Measurements from ENCODE around the gene BCR.
A peak's percentile ranks its signal among the peaks of the same experiment; 100 is the strongest.
"Not testable (repeated sequence)": the region's sequence is repeated elsewhere in the genome, so short reads cannot be mapped to it uniquely, and the experiment has no call there.

The BCR gene

DNA sequence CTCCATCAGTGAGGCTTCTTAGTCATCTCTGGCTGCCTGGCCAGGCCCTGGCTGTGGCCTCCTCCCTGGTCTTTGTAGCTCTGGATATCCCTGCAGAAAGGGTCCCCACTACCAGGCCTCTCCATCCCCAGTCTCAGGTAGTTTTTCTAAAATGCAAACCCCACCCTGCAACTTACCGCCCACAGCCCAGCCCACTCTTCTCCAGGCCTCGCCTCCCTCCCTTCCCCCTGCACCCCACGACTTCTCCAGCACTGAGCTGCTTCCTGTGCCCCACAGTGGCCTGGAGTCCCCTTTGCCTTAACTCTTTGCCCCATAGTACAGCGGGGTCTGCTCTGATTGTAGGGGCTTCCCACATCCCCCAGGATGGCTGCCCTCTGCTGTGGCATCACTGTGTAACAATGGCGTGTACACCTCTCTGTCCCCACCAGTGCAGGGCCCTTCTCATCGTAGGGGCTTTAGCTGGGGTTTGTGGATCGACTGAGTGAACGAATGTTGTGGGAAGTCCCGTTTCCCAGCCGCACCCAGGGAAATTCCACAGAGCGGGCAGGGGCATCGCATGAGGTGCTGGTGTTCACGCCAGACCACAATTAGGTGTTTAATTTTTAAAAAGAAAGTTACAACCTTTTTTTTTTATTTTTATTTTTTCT is 111.6 kb downstream of the BCR start:
- DNase-seq, result no peak

DNA sequence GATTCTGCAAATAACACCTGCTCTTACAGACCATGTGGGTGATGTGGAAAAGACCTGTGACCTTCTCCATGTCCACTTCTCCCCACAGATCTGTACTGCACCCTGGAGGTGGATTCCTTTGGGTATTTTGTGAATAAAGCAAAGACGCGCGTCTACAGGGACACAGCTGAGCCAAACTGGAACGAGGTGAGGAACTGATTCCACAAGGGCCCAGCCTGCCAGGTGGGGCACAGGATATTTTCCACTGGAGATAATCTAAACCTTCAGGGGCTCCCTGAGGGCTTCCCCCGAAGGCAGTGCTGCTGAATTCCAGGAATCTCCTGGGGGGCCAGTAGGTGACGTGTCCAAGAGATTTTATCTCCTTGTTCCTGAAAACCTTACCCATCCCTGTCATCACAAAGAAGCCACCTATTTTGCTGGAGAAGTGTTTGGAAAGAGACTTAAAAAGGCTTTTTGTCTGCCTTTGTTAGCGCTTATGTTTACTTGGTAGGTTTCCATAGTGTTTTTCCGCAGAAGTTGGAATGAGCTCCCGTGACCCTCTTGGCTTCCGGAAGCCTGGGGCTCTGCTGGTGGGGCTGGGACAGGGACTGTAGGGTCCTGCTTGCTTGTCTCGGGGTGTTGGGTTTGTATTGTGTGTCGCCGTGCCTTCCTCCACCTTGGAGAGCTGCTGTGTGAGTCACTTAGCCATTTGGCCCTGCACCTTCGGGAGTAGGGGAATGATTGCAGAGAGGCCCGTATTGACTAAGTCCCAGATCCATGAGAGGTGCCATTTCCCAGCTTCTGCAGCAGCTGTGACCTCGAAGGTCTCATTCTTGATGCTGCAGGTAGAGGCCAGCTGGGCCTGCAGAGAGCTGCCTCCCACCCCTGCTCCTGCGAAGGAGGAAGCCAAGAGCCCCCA is 112.4 kb downstream of the BCR start:
- DNase-seq, result no peak

DNA sequence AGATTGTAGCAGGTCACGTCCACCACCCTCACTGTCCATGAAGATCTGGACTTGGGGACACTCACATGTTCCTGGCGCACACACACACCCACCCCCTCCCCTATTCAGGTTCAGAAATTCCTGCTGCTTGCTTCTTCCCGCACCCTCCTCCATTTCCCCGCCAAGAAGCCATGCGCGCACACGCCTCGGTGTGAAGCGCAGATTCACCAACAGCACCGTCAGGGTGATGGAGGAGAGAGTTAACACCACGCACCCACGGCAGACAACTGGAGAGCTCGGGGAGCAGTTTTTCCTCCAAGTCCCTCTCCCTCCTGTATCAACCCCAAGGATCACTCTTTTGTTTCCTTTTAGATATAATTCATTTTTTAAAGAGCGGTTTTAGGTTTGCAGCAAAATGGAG is 113.4 kb downstream of the BCR start:
- DNase-seq, result no peak

DNA sequence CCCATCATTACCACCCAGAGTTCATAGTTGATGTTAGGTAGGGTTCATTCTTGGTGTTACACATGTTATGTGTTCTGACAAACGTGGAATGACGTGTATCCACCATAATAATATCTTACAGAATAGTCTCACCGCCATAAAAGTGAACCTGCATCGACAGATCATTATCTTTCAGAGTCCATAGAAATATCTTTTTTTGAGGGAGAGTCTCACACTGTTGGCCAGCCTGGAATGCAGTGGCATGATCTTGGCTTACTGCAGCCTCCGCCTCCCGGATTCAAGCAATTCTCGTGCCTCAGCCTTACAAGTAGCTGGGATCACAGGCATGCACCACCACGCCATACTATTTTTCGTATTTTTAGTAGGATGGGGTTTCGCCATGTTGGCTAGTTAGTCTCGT is 113.9 kb downstream of the BCR start:
- DNase-seq, result no peak

DNA sequence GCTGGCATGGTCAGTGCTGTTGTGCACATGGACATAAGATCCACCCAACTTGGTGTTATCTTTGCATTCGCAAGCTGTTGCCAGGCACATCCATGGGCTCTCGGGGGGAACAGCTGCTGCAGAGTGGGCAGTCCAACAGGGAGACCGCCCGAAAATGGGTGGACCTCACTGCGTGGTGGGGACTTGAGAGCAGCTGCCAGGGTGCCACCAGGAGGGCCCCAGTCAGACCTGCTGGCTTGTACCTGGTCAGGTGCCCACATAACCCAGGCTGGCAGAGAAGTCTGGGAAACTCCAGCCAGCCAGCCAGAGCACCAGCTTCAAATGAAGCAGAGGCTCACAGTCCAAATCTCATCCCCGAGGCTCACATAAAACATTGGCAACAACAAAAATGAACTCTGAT is 120.2 kb downstream of the BCR start:
- DNase-seq, result no peak

DNA sequence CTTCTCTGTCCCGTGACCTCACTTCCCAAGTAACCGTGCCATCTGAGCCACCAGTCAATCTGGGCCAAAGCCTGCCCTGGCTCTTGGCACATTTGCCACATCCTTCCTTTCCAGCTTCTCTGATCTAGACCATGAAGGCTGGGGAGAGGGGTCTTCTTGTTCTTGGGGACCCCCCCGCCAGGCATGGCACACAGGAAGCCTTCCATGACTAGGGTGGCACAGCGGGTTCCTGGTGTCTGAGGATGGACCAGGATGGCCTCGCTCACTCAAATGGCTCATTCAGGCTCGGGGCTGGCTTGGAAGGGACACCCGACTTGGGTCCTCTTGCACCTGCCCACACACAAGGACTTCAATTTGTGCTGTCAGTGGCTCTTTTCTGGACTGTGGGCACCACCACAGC is 121.3 kb downstream of the BCR start:
- DNase-seq, result no peak

DNA sequence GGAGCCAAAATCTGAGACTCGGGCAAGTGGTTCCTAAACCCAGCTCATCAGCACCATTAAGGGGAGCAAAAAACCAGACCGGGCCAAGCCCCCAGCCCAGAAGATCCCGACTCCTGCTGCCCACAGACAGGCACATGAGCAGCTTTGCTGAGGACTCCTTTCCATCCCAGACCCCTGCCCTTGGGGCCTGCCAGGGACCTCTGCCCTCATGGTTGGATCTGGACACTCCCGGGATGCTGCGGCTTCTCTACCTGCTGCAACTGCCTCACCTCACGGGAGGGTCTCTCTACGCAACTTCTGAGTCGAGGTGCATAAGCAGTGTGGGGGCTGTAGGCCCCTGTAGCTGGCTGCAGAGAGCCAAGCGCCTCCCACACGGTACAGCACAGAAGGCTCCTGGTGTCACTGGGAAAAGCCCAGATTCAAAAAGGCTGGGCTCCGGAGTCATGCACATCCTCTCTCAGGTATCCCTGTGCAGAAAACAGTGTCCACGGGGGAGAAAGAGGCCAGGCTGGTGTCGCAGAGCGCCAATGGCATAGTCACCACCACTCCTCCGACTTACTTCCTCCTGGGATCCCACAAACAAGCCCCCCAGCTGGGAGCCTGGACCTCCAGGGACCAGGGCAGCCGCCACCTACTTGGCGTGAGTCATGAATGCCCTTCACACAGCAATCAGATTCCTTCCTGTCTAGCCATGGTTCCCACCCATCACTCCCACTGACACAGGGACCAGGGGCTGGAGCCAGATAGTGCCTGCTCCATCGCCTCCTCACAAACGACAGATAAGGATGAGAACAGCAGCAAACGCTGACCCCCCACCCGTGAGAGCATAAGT is 122.1 kb downstream of the BCR start:
- no peak for DNase-seq

DNA sequence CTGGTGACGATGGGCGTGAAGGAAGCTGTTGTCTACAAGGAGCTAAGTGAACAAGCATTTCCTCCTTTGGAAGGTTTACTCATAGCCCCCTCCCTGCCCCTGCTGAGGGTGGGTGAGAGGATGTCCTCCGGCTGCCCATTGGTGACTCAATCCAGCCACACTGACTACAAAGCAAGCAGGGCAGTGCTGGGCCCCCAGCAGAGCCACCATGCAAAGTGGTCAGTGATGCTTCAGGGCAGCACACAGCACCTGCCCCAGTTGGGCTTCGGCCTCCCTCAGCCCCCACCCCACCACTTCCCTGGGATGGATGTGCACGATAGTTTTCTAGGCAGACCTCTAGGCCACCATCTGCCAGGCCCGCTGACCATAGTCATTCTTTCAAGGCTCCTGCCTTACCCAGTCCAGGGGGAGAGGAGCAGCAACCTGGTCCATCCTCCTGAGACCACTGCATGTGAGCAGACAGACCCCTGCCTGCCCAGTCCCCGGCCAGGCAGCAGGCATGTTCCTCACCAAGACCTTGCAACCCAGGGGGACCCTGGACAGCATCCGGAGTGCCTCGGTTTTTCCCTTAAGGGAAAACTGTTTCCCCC is 125.1 kb downstream of the BCR start:
- no peak for DNase-seq

DNA sequence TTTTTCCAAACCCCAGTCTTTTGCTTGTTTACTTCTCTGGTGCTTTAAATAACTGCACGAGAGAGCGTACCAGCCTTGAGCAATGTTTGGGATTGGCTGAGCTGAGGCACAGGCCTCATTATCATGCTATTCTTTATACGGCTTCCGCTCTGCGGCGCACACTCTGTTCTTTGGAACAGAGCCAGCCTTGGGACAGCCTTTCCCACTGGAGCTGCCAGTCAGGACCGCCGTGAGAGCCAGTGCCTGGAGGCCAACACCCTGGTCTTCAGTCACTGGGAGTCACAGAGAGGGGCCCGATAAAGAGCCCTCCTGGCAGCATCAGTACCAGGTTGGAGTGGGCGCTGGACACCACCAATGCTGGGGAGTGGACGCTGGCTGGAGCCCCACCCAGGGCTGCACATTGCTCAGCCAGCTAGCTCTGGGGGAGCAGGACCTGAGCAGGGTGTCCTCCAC is 125.6 kb downstream of the BCR start:
- no peak for DNase-seq

DNA sequence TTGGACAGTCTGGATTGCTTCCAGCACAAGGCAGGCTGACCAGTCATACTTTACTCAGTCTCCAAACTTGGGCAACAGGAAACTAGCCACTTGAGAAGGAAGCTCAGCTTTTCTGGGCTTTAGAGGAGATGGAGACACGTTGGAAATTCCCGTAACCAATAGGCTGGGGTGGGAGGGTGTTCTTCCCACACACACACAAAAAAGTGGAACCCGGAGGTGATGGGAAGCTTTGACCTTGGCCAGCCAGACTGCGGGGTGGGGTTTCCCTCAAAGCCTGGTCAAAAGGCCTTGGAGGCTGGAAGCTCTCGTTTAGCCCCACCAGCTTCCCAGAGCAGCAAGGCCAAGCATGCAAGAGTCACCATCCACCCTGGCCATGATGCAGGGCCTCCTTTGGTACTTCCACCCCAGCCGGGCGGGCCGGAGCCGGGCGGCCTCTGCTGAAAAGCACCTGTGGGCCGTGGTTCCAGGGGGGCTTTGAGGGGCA is 126.2 kb downstream of the BCR start:
- DNase-seq, result no peak

DNA sequence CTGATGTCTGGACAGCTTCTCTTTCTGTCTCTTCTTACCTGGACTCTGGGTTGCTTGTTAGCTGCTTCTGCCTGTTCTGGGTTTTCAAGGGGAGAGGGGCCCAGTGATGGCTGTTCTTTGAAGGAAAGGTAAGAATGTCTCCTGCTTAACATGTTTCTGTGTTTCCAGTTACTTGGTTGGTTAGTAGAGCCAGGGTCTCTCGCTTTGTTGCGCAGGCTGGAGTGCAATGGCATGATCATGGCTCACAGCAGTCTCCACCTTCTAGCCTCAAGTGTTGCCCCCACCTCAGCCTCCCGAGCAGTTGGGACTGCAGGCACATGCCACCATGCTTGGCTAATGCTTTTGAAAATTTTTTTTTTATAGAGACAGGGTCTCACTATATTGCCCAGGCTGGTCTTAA is 126.6 kb downstream of the BCR start:
- DNase-seq, result no peak

DNA sequence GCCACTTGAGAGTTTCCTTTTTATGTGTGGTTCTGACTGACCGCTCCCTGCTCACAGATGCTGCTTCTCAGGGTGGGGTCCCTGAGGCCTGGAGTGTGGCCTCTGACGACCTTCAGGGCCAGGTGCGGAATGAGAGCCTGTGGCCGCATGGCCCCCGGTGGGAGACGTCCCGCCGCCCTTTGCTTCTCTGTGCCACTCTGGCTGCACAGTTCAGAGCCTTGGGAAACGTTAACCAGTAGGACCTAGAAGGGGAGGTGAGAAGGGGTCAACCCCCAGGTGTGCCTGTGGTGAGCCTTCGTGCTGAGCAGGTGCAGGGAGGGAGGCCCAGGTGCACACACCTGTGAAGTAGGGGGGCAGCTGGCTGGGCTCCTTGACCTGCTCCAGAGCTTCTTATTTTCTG is 127.2 kb downstream of the BCR start:
- DNase-seq, result not testable (repeated sequence)

DNA sequence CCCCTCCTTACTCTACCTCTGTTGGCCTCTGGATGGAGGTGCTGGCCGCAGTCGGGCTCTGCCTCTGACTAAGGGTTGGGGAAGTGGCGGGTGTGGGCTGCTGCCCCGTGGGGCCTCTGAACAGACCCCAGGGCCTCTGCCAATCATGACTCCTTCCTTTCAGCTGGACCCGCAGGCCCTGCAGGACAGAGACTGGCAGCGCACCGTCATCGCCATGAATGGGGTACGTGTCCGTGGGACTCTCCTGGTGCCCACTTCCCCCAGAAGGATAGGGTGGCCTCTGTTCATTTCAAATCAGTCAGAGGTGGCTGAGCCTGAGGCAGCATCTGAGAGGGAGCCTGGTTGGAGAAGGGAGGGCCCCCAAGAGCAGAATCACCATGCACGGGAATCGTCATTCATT is 129.0 kb downstream of the BCR start:
- not testable (repeated sequence) for DNase-seq

DNA sequence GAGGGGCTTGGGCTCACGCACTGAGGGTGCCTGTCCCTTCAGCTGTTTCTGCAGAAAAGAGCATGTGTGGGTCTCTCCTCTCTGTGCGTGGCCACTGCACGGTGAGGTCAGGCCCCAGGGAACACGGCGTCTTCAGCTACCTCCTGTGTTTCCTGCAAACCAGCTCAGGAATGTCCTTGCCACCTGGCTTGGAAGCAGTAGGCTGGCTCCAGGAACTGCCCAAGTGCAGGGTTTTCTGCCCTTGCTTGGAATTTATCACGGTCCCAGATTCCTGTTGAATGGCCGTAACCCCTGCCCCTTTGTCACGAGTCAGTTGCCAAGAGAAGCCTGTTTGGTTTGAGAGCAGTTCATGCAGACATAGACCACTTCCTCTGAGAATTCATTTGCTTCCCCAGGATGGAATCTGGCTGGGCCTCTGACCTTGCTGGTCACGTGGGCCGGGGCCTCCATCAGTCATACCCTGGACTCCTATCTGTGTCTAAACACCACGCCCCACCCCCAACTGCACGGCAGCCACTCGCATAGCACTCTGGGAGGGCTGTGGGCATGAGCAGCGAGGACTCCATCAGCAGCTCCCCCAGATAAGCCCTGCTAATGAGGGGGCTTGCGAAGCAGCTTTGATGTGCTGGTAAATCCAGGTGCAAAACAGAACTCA is 130.3 kb downstream of the BCR start:
- not testable (repeated sequence) for DNase-seq

DNA sequence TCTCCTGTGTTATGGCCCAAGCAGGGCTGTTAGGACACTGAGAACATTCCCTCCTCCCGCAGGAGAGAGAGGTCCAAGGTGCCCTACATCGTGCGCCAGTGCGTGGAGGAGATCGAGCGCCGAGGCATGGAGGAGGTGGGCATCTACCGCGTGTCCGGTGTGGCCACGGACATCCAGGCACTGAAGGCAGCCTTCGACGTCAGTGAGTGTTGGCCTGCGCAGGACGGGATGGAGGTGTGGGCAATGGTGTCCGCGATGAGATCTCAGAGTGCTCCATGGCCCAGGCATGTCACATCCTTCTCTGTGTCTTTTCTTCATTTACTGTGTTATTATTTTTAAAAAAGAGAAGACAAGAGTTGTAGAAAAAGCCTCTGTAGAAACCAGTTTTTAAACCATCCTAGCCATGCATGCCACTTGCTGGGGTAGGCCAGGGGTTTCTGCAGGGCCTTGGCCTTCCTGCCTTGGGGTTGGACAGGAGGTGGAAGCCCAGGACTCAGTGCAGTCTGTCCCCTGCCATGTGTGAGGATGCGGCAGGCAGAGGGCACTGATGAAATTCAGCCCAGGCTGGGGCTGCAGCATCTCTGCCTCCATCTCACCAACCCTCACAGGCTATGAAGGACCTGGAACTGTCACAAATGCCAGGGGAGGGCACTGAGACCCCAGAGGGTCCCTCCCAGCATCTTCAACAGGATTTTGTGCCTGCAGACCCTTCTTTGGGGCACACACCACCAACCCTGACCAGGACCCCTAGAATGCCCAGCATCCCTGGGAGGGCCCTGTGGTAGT is 131.5 kb downstream of the BCR start:
- DNase-seq, result not testable (repeated sequence)

DNA sequence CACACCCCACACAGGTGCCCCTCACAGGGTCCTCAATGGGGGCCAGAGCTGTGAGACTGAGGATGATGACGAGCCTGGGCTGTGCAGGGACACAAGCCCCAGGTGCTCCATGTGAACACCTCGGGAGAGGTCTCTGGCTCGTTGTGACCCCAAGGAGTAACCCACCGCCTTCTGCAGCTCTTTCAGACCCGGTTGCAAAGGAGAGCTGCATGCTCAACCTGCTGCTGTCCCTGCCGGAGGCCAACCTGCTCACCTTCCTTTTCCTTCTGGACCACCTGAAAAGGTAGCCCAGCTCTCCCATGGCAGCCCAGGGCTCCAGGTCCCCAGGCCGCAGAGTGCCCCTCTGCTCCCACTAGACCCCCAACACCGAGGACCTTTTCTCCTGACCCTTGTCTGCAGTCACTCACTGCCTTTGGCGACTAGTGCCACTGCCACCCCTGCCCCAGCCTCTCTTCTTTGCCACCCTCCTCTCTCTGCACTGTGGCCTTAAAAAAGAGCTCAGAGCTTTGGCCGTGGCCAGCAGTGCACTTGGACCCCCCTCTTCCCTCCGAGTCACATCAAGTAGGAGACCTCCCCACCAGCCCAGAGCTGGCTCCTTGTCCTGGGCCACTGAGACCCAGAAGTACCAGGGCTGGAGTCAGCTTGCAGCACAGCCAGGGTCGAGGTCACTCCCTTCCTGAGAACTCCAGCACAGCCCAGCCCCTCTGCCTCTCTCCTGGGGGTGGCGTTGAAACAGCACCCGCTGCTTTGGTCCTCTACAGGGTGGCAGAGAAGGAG is 133.7 kb downstream of the BCR start:
- no peak for DNase-seq

DNA sequence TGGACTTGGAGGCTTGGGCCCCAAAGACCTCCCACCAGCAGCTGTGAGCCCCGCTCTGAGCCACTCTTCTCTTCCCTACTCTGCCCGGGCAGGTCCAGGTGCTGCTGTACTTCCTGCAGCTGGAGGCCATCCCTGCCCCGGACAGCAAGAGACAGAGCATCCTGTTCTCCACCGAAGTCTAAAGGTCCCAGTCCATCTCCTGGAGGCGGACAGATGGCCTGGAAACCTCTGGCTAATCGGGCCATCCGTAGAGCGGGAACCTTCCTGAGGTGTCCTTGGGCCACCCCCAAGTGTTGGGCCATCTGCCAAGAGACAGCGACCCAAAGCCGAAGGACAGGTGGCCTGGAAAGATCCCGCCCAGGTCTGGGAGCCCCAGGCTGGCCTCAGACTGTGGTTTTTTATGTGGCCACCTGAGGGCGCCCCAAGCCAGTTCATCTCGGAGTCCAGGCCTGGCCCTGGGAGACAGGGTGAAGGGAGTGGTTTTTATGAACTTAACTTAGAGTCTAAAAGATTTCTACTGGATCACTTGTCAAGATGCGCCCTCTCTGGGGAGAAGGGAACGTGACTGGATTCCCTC is 135.1 kb downstream of the BCR start:
- peak; percentile 80 for DNase-seq

DNA sequence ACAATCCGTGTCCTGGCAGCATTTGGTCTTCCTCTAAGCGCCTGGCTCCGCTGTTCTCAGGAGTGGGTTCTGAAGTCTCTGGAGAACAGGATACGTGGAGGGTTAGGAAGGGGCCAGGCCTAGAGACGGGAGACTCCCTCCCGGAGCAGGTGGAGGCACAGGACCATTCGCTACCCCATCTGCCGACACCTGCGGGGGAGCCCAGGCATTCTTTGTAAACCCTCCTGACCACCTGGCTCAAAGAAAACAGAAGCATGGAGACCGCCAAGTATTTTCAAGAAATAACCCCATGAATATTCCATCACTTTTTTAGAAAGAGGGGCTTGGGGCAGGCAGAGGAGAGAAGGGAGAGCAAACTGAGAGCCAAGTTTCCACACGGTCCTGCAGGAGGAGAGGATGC is 136.3 kb downstream of the BCR start:
- DNase-seq, result not testable (repeated sequence)

DNA sequence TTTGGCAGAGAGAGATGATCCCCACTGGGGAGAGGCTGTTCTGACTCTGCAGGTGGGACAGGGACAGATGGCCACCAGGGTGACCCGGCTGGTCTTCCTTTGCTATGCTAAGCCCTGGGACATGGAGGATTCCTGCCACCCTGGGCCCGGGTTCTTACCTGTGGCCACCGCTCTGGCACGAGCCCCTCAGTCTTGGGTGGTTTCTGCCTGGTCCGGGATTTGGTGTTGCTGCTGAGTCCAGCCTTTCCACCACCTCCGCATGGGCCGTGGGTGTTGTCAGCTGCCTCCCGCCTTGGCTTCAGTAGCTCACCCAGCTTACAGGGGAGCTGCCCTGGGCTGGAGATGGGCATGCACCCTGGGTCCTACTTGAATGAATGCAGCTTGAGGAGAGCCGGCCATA is 138.0 kb downstream of the BCR start:
- not testable (repeated sequence) for DNase-seq

DNA sequence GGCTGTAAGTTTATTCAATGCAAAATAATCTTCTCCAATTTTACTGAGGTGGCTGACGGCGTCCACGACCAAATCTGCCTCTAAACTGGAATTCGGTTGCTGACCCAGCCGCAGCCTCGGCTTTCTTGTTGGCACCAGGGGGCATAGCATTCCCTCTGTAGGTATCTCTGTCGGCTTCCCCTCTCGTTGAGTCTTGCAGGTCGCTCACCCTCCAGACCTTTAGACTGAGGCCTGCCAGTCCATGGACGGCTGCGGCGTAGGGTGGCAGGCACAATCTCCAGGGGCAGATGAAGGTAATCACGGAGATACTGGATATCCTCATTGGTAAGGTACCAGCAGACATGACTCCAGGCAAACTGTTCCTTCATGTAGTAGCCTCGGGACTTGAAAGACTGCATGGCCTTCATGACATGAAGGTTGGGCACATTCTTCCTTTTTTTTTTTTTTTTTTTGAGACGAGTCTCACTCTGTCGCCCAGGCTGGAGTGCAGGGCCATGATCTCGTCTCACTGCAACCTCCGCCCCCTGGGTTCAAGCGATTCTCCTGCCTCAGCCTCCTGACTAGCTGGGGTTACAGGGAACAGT is 142.3 kb downstream of the BCR start:
- not testable (repeated sequence) for DNase-seq

All from right hindlimb (tissue), 1 donor.